K562 (cell line): ENCODE measurements around the gene MAP2K3. TPM values are rescaled to one million over a fixed set of nuclear protein-coding genes. Genes with fewer than 3 reads are reported as not detected.

Experiments used
- CBFB ChIP-seq: sonication (generic); formaldehyde crosslinking; IDR thresholded peaks from 2 replicates; pipeline ENCODE4 v1.4.0; 2020; ENCODE audit warnings: mild to moderate bottlenecking, missing genetic modification reagents
- CCAR2 ChIP-seq: fragments of 200-400 bp; formaldehyde crosslinking; IDR thresholded peaks from 2 replicates; pipeline ENCODE4 v1.6.1; 2017; ENCODE audit warnings: mild to moderate bottlenecking, low read depth, low read length
- DACH1 ChIP-seq: fragments of 450-650 bp; IDR thresholded peaks from 2 replicates; pipeline ENCODE4 v1.6.1; 2018; ENCODE audit not compliant: partially characterized antibody
- EZH2 ChIP-seq: IDR thresholded peaks from 2 replicates; pipeline ENCODE4 v1.6.1; 2012; ENCODE audit warnings: low read depth, mild to moderate bottlenecking, inconsistent platforms, low read length, borderline replicate concordance
- HNRNPLL ChIP-seq: fragments of 200-400 bp; formaldehyde crosslinking; IDR thresholded peaks from 2 replicates; pipeline ENCODE4 v1.6.1; 2017; ENCODE audit warnings: low read length, low read depth, mild to moderate bottlenecking; ENCODE audit not compliant: poor library complexity, severe bottlenecking
- ILK ChIP-seq: fragments of 450-650 bp; IDR thresholded peaks from 2 replicates; pipeline ENCODE4 v1.6.1; 2016; ENCODE audit warnings: missing genetic modification characterization, low read depth, mild to moderate bottlenecking, missing compliant biosample characterization, moderate library complexity, borderline replicate concordance
- MEF2A ChIP-seq: IDR thresholded peaks from 2 replicates; pipeline ENCODE4 v1.6.1; 2011; ENCODE audit warnings: low read depth, mild to moderate bottlenecking, low read length, moderate library complexity; ENCODE audit not compliant: control insufficient read depth
- MEIS2 ChIP-seq: fragments of 450-650 bp; IDR thresholded peaks from 2 replicates; pipeline ENCODE4 v1.6.1; 2014; ENCODE audit warnings: mild to moderate bottlenecking; ENCODE audit not compliant: partially characterized antibody
- NCOR1 ChIP-seq: fragments of 450-650 bp; IDR thresholded peaks from 2 replicates; pipeline ENCODE4 v1.6.1; 2016; ENCODE audit warnings: mild to moderate bottlenecking, moderate library complexity
- NFYB ChIP-seq: IDR thresholded peaks from 2 replicates; pipeline ENCODE4 v1.6.1; 2011; ENCODE audit warnings: mild to moderate bottlenecking, moderate library complexity; ENCODE audit not compliant: insufficient read length; ENCODE audit errors: extremely low read depth
- OTX1 ChIP-seq: fragments of 450-650 bp; formaldehyde crosslinking; IDR thresholded peaks from 2 replicates; pipeline ENCODE4 v1.4.0; 2022; ENCODE audit warnings: mild to moderate bottlenecking
- PURB ChIP-seq: sonication (generic); formaldehyde crosslinking; IDR thresholded peaks from 2 replicates; pipeline ENCODE4 v1.9.0; 2021; ENCODE audit warnings: low read depth, mild to moderate bottlenecking, missing genetic modification reagents
- RNF2 ChIP-seq: sonication (generic); IDR thresholded peaks from 2 replicates; pipeline ENCODE4 v1.6.1; 2016
- TAF15 ChIP-seq: fragments of 200-400 bp; formaldehyde crosslinking; IDR thresholded peaks from 2 replicates; pipeline ENCODE4 v1.6.1; 2017; ENCODE audit warnings: mild to moderate bottlenecking, low read depth, low read length, moderate library complexity
- ZNF224 ChIP-seq: sonication (generic); formaldehyde crosslinking; IDR thresholded peaks from 2 replicates; pipeline ENCODE4 v1.8.0; 2022; ENCODE audit warnings: mild to moderate bottlenecking, missing genetic modification reagents
- ZNF280A ChIP-seq: fragments of 450-650 bp; IDR thresholded peaks from 2 replicates; pipeline ENCODE4 v1.6.1; 2018; ENCODE audit warnings: mild to moderate bottlenecking, low read depth; ENCODE audit not compliant: partially characterized antibody
- ZNF518B ChIP-seq: fragments of 250-450 bp; sonication (Bioruptor Pico); IDR thresholded peaks from 2 replicates; pipeline ENCODE4 v1.5.0; 2021; ENCODE audit warnings: mild to moderate bottlenecking, moderate library complexity
- polyA plus RNA-seq, 8 experiments: library from polyadenylated mRNA; depleted of rRNA in 4 of 8; stranded (reverse) in 5 of 8; unstranded in 3 of 8; fragments of >200 nt; fragmentation: Nextera tagmentation in 2 of 8; fragmentation: Illumina TruSeq in 1 of 8; extraction: Ambion mirVana in 2 of 8; extraction: Trizol in 1 of 8; gene quantifications; 2 replicates each; pipeline versions ENCODE4 v1.2.1 to v1.2.3, GENCODE V29; 2011 to 2014; ENCODE audit warnings: inconsistent platforms in 1 of 8, missing spikeins in 1 of 8
- total RNA-seq, 7 experiments: library from RNA; depleted of rRNA in 6 of 7; stranded (reverse); fragments of >200 nt in 6 of 7; fragmentation: Illumina TruSeq in 2 of 7; extraction: Trizol in 2 of 7; gene quantifications; 2 replicates each; pipeline versions ENCODE4 v1.2.1 to v1.2.3, GENCODE V29; 2011 to 2021; ENCODE audit warnings: low replicate concordance in 1 of 7
- TF ChIP-seq, protein P1 (sequence below): sonication (generic); formaldehyde crosslinking; IDR thresholded peaks from 2 replicates; pipeline ENCODE4 v1.8.0; 2022; ENCODE audit warnings: mild to moderate bottlenecking, missing genetic modification reagents

Gene MAP2K3
- total and polyA plus RNA-seq, 9 of the 15 experiments (the other 6 are each of a cell fraction or from before 2014, with no cell fraction given), result 0.18 to 14.8 (median 3.5) TPM

DNA sequence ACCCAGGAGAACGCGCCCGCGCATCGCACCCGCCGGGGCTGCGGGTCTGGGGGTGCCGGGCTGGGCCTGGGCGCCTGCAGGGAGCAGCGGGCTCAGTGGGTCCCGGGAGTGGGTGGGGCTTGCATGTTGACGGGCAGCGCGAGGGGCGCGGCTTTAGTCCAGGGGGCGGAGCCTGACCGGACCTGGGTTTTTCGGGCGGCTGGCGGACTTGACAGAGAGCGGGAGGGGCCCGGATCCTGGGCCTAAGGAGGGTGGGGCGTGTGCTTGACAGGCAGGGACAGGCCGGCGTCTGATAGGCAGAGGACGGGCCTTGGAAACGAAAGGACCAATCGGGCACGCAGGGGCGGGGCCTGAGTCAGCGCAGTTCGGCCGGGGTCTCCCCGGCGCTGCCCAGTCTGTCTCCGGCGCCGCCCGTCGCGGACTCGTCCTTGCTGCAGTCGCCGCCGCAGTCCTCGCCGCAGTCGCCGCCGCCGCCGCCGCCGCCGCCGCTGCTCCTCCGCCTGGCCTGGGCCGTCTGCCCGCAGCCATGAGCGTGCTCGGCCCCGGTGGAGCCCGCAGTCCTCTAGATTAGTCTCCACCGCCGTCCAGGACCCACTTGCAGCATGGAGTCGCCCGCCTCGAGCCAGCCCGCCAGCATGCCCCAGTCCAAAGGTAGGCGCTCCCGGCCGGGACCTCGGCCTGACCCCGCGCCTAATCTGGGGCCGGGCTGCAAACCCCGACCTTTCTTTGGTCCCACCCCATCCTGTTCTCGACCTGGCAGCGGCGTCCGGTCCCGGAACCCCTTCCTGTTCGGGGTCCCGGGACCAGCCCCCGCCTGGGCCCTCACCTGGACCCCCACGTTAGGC is at the start of gene MAP2K3 (continued):
- TF ChIP-seq ZNF280A (no peak), RNF2 (no peak), TAF15 (no peak), NFYB (peak; percentile 93), DACH1 (no peak), MEF2A (no peak), PURB (no peak), ILK (tag) (no peak), NCOR1 (no peak), ZNF518B (CRISPR knock-in tag) (no peak), ZNF224 (CRISPR knock-in tag) (no peak), HNRNPLL (peak; percentile 30), OTX1 (no peak), CBFB (CRISPR knock-in tag) (no peak), EZH2 (no peak), MEIS2 (peak; percentile 45), CCAR2 (no peak)
- TF ChIP-seq, protein P1, sequence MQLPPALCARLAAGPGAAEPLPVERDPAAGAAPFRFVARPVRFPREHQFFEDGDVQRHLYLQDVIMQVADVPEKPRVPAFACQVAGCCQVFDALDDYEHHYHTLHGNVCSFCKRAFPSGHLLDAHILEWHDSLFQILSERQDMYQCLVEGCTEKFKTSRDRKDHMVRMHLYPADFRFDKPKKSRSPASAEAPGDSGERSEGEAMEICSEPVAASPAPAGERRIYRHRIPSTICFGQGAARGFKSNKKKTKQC, result no peak
